Kidney (tissue), 14 donors: Measurements from ENCODE around the gene PTGDR2. TPM values are rescaled to one million over a fixed set of nuclear protein-coding genes. Genes with fewer than 3 reads are reported as not detected.
A peak's percentile ranks its signal among the peaks of the same experiment; 100 is the strongest.

ENCODE experiments used
- DNase-seq, 5 donors: peaks; one replicate each; pipeline ENCODE4 v3.0.0-alpha.2; 2013 to 2020
- FAIRE-seq: peaks from 2 replicates; lab custom pipeline; 2012; peaks lifted over from hg19 to GRCh38; lab: Jason Lieb, UNC
- H3K27ac ChIP-seq, 2 donors: one replicate each; pipeline ENCODE4 v1.7.0; 2013; ENCODE audit warnings: low read depth in 2 of 2, low read length in 2 of 2, inconsistent platforms in 1 of 2
- H3K27me3 ChIP-seq: one replicate; pipeline ENCODE4 v1.7.1; 2013; ENCODE audit warnings: low read length, inconsistent platforms; ENCODE audit not compliant: control insufficient read depth, insufficient read depth
- H3K36me3 ChIP-seq, 3 donors: one replicate each; pipeline versions ENCODE4 v1.7.0 to v1.7.1; 2013; ENCODE audit warnings: low read length in 3 of 3, control low read depth in 1 of 3, inconsistent platforms in 1 of 3; ENCODE audit not compliant: insufficient read depth in 3 of 3, control insufficient read depth in 2 of 3
- H3K4me1 ChIP-seq, 3 donors: one replicate each; pipeline versions ENCODE4 v1.7.0 to v1.7.1; 2013; ENCODE audit warnings: low read length in 3 of 3, inconsistent platforms in 1 of 3, low read depth in 1 of 3; ENCODE audit not compliant: control insufficient read depth in 2 of 3, insufficient read depth in 2 of 3
- H3K4me3 ChIP-seq, 3 donors: one replicate each; pipeline versions ENCODE4 v1.7.0 to v1.8.1; 2013; ENCODE audit warnings: low read length in 3 of 3, control low read depth in 1 of 3, inconsistent platforms in 1 of 3
- H3K9ac ChIP-seq, 3 donors: one replicate each; pipeline versions ENCODE4 v1.7.0 to v1.7.1; 2013; ENCODE audit warnings: low read length in 3 of 3, control low read depth in 1 of 3, inconsistent platforms in 1 of 3
- H3K9me3 ChIP-seq, 3 donors: one replicate each; pipeline versions ENCODE4 v1.7.0 to v1.7.1; 2013; ENCODE audit warnings: low read length in 3 of 3, control low read depth in 1 of 3, inconsistent platforms in 1 of 3; ENCODE audit not compliant: control insufficient read depth in 2 of 3, insufficient read depth in 1 of 3
- CTCF ChIP-seq: IDR thresholded peaks from 3 replicates; pipeline ENCODE4 v1.5.1; 2012; ENCODE audit warnings: mild to moderate bottlenecking, moderate library complexity, borderline replicate concordance; ENCODE audit not compliant: insufficient read depth; ENCODE audit errors: extremely low read depth
- intact Hi-C: fragments of 100-400 bp; cut with DNase I; formaldehyde crosslinking; loops from one replicate; pipeline ENCODE4 v1.11.1; 2022
- polyA plus RNA-seq: library from polyadenylated mRNA; stranded (reverse); fragments of 350-450 nt; fragmentation: Illumina TruSeq; extraction: RNeasy Lipid Tissue Mini Kit (QIAGEN cat#74804); gene quantifications from one replicate; pipeline ENCODE4 v1.2.3, GENCODE V29; 2014; ENCODE audit warnings: low read depth, low replicate concordance; ENCODE audit not compliant: insufficient read depth
- total RNA-seq: library from RNA; stranded (reverse); fragmentation: NEBNext Ultra II Directional; extraction: Animal tissue kit (Norgen Biotek cat#: 25700); gene quantifications from one replicate; pipeline ENCODE4 v1.2.1, GENCODE V29; 2021
- donor health status: control.
- donor health status: control.
- donor health status: control.
- donor health status: control.
- donor health status: control.
- donor health status: DM: yes; HTN: yes; CAD: no.
- donor health status: Normal renal cell carcinoma (clear cell type).

The PTGDR2 gene
- total and polyA plus RNA-seq, 2 donors from 2014 or later, result 0.16 TPM; not detected in 1

- no peaks in the 10 kb centered on the region for H3K9me3 ChIP-seq
- H3K36me3 ChIP-seq, result no peaks in the 10 kb centered on the region
- intact Hi-C loops, result no loop called here
- no peak overlapping the region for H3K4me3 ChIP-seq
- no peak overlapping the region for H3K27ac ChIP-seq
- FAIRE-seq (no peak), DNase-seq (no peak)
- no peak for TF ChIP-seq CTCF
- no peaks in the 10 kb centered on the region for H3K4me1 ChIP-seq
- H3K9ac ChIP-seq, result no peak overlapping the region
- H3K27me3 ChIP-seq, result no peaks in the 10 kb centered on the region
Observed at GRCh38 chr11:60867871-60868681, 12.3 kb upstream of the PTGDR2 start.

GRCh38 chr11:60866911-60867870, 11.4 kb upstream of the PTGDR2 start, which contains the start of gene ZP1:
TSS of gene ZP1 (plus strand) at chr11:60867542. CDS start at chr11:60867562, 20 bp downstream.
- Histone ChIP-seq H3K9me3 (no peaks in the 10 kb centered on the region), H3K36me3 (no peaks in the 10 kb centered on the region), H3K9ac (no peak within 1 kb of the TSS), H3K4me3 (no peak within 1 kb of the TSS), H3K4me1 (no peaks in the 10 kb centered on the region), H3K27me3 (no peaks in the 10 kb centered on the region), H3K27ac (no peak within 1 kb of the TSS)
- intact Hi-C loops, result no loop called here
- peak in 3 of 5 donors; percentile 37 to 55 (median 51) for DNase-seq
- no peak for TF ChIP-seq CTCF
- no peak for FAIRE-seq

GRCh38 chr11:60864856-60865513, 9.2 kb upstream of the PTGDR2 start:
- Histone ChIP-seq H3K9me3 (no peaks in the 10 kb centered on the region), H3K4me3 (no peak overlapping the region), H3K27ac (no peak overlapping the region), H3K36me3 (no peaks in the 10 kb centered on the region), H3K27me3 (no peaks in the 10 kb centered on the region), H3K4me1 (no peaks in the 10 kb centered on the region), H3K9ac (no peak overlapping the region)
- FAIRE-seq (no peak), DNase-seq (no peak)
- intact Hi-C loops, result no loop called here
- no peak for TF ChIP-seq CTCF
